Psoas muscle (tissue), 8 donors: ENCODE results near the gene KCNK16. TPM values are rescaled to one million over a fixed set of nuclear protein-coding genes. Genes with fewer than 3 reads are reported as not detected.

ENCODE experiments used
- ATAC-seq, 4 donors: fragments of 200-7000 bp; cut with Tn5 transposase; one replicate each; pipeline ENCODE4 v1.9.1; 2020; ENCODE audit warnings: moderate library complexity in 3 of 4, mild to moderate bottlenecking in 2 of 4
- DNase-seq, 2 donors: peaks; one replicate each; pipeline ENCODE4 v3.0.0-alpha.2; 2020
- H3K27ac ChIP-seq: fragments of 200-600 bp; one replicate; pipeline ENCODE4 v1.8.0; 2022
- H3K27me3 ChIP-seq, 3 donors: fragments of 200-600 bp in 1 of 3; one replicate each; pipeline versions ENCODE4 v1.6.1 to v1.8.0; 2013 to 2022; ENCODE audit warnings: low read length in 2 of 3, mild to moderate bottlenecking in 2 of 3, moderate library complexity in 1 of 3; ENCODE audit not compliant: insufficient read depth in 3 of 3
- H3K36me3 ChIP-seq, 2 donors: fragments of 200-600 bp in 1 of 2; one replicate each; pipeline versions ENCODE4 v1.6.1 to v1.8.0; 2013 to 2022; ENCODE audit warnings: low read depth in 1 of 2, mild to moderate bottlenecking in 1 of 2, moderate library complexity in 1 of 2; ENCODE audit not compliant: insufficient read depth in 1 of 2
- H3K4me1 ChIP-seq: fragments of 200-600 bp; one replicate; pipeline ENCODE4 v1.8.0; 2022
- H3K4me3 ChIP-seq: fragments of 200-600 bp; one replicate; pipeline ENCODE4 v1.8.0; 2022; ENCODE audit warnings: mild to moderate bottlenecking
- H3K9me3 ChIP-seq: fragments of 200-600 bp; one replicate; pipeline ENCODE4 v1.8.0; 2022
- CTCF ChIP-seq: fragments of 200-600 bp; IDR thresholded peaks from one replicate; pipeline ENCODE4 v1.8.0; 2022; ENCODE audit warnings: antibody characterized with exemption
- WGBS, 3 donors: extraction: QIAGEN DNeasy Blood & Tissue Kit; methylation state at CpG; one replicate each; pipeline versions ENCODE4 v1.1.6 to v1.1.7; 2013; 5-methylcytosine and 5-hydroxymethylcytosine counted together
- intact Hi-C, 2 donors: fragments of 100-400 bp; cut with DNase I; formaldehyde crosslinking; loops; one replicate each; pipeline versions ENCODE4 v1.11.0 to v1.14.2; 2022
- polyA plus RNA-seq, 3 donors: library from polyadenylated mRNA; stranded (reverse); fragments of 200-250 nt; gene quantifications; one replicate each; pipeline ENCODE4 v1.2.3, GENCODE V29; 2013
- total RNA-seq, 4 donors: library from RNA; stranded (reverse); fragmentation: NEBNext Ultra II Directional in 2 of 4; extraction: Animal tissue kit (Norgen Biotek cat#: 25700) in 2 of 4; gene quantifications; one replicate each; pipeline versions ENCODE4 v1.2.1 to v1.2.4, GENCODE V29; 2021 to 2023
- donor health status: healthy with polysubstance abuse.
- donor health status: DM: no; HTN: no; CAD: no; lungs with moderate emphysema.
- donor health status: Bipolar disorder and iron deficiency.
- donor health status: healthy.
- donor health status: DM: yes; HTN: yes; CAD: no.
- donor health status: DM: no; HTN: no; CAD: no.
- donor health status: DM: no; HTN: no; CAD: no.
- donor health status: DM: yes; HTN: yes; CAD: no.

KCNK16 gene
- total and polyA plus RNA-seq, 7 donors: not detected

GRCh38 chr6:39350723-39351505, 28.4 kb upstream of the KCNK16 start:
- no peaks in the 10 kb centered on the region for H3K27me3 ChIP-seq
- H3K36me3 ChIP-seq: no peaks in the 10 kb centered on the region
- intact Hi-C loops: loop anchor here in 1 of 2 donors (5.0 kb wide), 1 partner anchor 536 kb away; no protein-coding TSS in a partner anchor
- TF ChIP-seq CTCF: no peak
- 76 to 81% (median 79%) methylated on average over 13 of the region's 13 CpGs for WGBS, 3 donors
- H3K4me1 ChIP-seq: no peaks in the 10 kb centered on the region
- no peak for ATAC-seq
- no peaks in the 10 kb centered on the region for H3K9me3 ChIP-seq
- DNase-seq: no peak
- no peak overlapping the region for H3K27ac ChIP-seq
- no peak overlapping the region for H3K4me3 ChIP-seq

- ATAC-seq (no peak), DNase-seq (no peak)
- H3K9me3 ChIP-seq: no peaks in the 10 kb centered on the region
- no peaks in the 10 kb centered on the region for H3K36me3 ChIP-seq
- H3K27ac ChIP-seq: no peak overlapping the region
- no peaks in the 10 kb centered on the region for H3K27me3 ChIP-seq
- WGBS, 3 donors: 92 to 94% (median 92%) methylated on average over 15 of the region's 15 CpGs
- TF ChIP-seq CTCF: no peak
- no peaks in the 10 kb centered on the region for H3K4me1 ChIP-seq
- intact Hi-C loops: loop anchor here in 1 of 2 donors (10.0 kb wide), 2 partner anchors 956 to 1686 kb away; partner anchors contain the start of gene UNC5CL
- H3K4me3 ChIP-seq: no peak overlapping the region
Observed at GRCh38 chr6:39348740-39349139, 26.2 kb upstream of the KCNK16 start.

GRCh38 chr6:39347906-39348585, 25.5 kb upstream of the KCNK16 start:
- TF ChIP-seq CTCF: peak; percentile 82
- H3K4me3 ChIP-seq: no peak overlapping the region
- intact Hi-C loops: loop anchor here in 1 of 2 donors (10.0 kb wide), 2 partner anchors 957 to 1687 kb away; partner anchors contain the start of gene UNC5CL
- DNase-seq: peak; percentile 70 to 78
- WGBS, 3 donors: 40 to 42% (median 41%) methylated on average over 9 of the region's 9 CpGs
- no peaks in the 10 kb centered on the region for H3K36me3 ChIP-seq
- no peak overlapping the region for H3K27ac ChIP-seq
- no peaks in the 10 kb centered on the region for H3K4me1 ChIP-seq
- peak; percentile 83 to 86 (median 84) for ATAC-seq
- no peaks in the 10 kb centered on the region for H3K27me3 ChIP-seq
- H3K9me3 ChIP-seq: no peaks in the 10 kb centered on the region

GRCh38 chr6:39347206-39347605, 24.7 kb upstream of the KCNK16 start:
- H3K27ac ChIP-seq: no peak overlapping the region
- no peaks in the 10 kb centered on the region for H3K9me3 ChIP-seq
- intact Hi-C loops: loop anchor here in 1 of 2 donors (10.0 kb wide), 2 partner anchors 958 to 1688 kb away; partner anchors contain the start of gene UNC5CL
- no peaks in the 10 kb centered on the region for H3K27me3 ChIP-seq
- ATAC-seq (no peak), DNase-seq (no peak)
- H3K4me3 ChIP-seq: no peak overlapping the region
- WGBS, 3 donors: 89 to 95% (median 91%) methylated on average over 6 of the region's 6 CpGs
- TF ChIP-seq CTCF: no peak
- no peaks in the 10 kb centered on the region for H3K36me3 ChIP-seq
- H3K4me1 ChIP-seq: no peaks in the 10 kb centered on the region
